Mesendoderm (in vitro differentiated cells): ENCODE data around the gene PMM2.
"Not testable (repeated sequence)": the region's sequence is repeated elsewhere in the genome, so short reads cannot be mapped to it uniquely, and the experiment has no call there.

Experiments
- DNase-seq: peaks from one replicate; pipeline ENCODE4 v3.0.0; 2013
- H2AK5ac ChIP-seq: 2 replicates; pipeline ENCODE4 v1.6.1; 2013; ENCODE audit warnings: low read length, inconsistent platforms
- H2BK120ac ChIP-seq: 2 replicates; pipeline ENCODE4 v1.6.1; 2013; ENCODE audit warnings: low read depth, mild to moderate bottlenecking, low read length, moderate library complexity, mixed read lengths
- H2BK15ac ChIP-seq: replicated peaks from 2 replicates; pipeline ENCODE4 v1.6.1; 2013; ENCODE audit warnings: low read depth, mild to moderate bottlenecking, moderate library complexity
- H2BK5ac ChIP-seq: 2 replicates; pipeline ENCODE4 v1.6.1; 2013; ENCODE audit warnings: low read length, inconsistent platforms
- H3K18ac ChIP-seq: 2 replicates; pipeline ENCODE4 v1.6.1; 2013; ENCODE audit warnings: mild to moderate bottlenecking, low read length, mixed read lengths
- H3K23ac ChIP-seq: one replicate; pipeline ENCODE4 v1.6.1; 2013; ENCODE audit warnings: low read length
- H3K27ac ChIP-seq: 2 replicates; pipeline ENCODE4 v1.5.1; 2013; ENCODE audit warnings: low read depth, mild to moderate bottlenecking, inconsistent platforms, low read length, moderate library complexity
- H3K27me3 ChIP-seq: 2 replicates; pipeline ENCODE4 v1.6.1; 2013; ENCODE audit warnings: low read length, control low read depth, mild to moderate bottlenecking, inconsistent platforms; ENCODE audit not compliant: insufficient read depth, poor library complexity
- H3K36me3 ChIP-seq: 2 replicates; pipeline ENCODE4 v1.6.1; 2013; ENCODE audit warnings: low read length, inconsistent platforms; ENCODE audit not compliant: control insufficient read depth, insufficient read depth
- H3K4ac ChIP-seq: one replicate; pipeline ENCODE4 v1.6.1; 2013; ENCODE audit warnings: low read depth, mild to moderate bottlenecking, low read length, moderate library complexity
- H3K4me1 ChIP-seq: 2 replicates; pipeline ENCODE4 v1.6.1; 2013; ENCODE audit warnings: low read depth, low read length, inconsistent platforms; ENCODE audit not compliant: control insufficient read depth
- H3K4me2 ChIP-seq: 2 replicates; pipeline ENCODE4 v1.6.1; 2013; ENCODE audit warnings: low read length
- H3K4me3 ChIP-seq: 2 replicates; pipeline ENCODE4 v1.5.1; 2013; ENCODE audit warnings: mild to moderate bottlenecking, low read length
- H3K56ac ChIP-seq: one replicate; pipeline ENCODE4 v1.6.1; 2013; ENCODE audit warnings: low read length
- H3K79me1 ChIP-seq: 2 replicates; pipeline ENCODE4 v1.6.1; 2013; ENCODE audit warnings: low read length, inconsistent platforms
- H3K79me2 ChIP-seq: 2 replicates; pipeline ENCODE4 v1.6.1; 2013; ENCODE audit warnings: mild to moderate bottlenecking, low read length; ENCODE audit not compliant: control insufficient read depth, insufficient read depth
- H3K9ac ChIP-seq: 2 replicates; pipeline ENCODE4 v1.6.1; 2013; ENCODE audit warnings: low read length, inconsistent platforms
- H4K5ac ChIP-seq: one replicate; pipeline ENCODE4 v1.6.1; 2013; ENCODE audit warnings: low read length
- H4K8ac ChIP-seq: one replicate; pipeline ENCODE4 v1.6.1; 2013; ENCODE audit warnings: low read depth, mild to moderate bottlenecking, control low read depth, low read length, moderate library complexity
- WGBS: extraction: QIAGEN DNeasy Blood & Tissue Kit; methylation state at CpG from one replicate; pipeline ENCODE4 v1.1.7; 2013; ENCODE audit warnings: low lambda C conversion rate, missing lambda C conversion rate; ENCODE audit not compliant: insufficient coverage; ENCODE audit errors: extremely low coverage; 5-methylcytosine and 5-hydroxymethylcytosine counted together

PMM2 gene

GRCh38 chr16:8796469-8797363 lies 923 bp upstream of the PMM2 start:
- H4K8ac ChIP-seq: no peak overlapping the region
- no peak overlapping the region for H4K5ac ChIP-seq
- no peak overlapping the region for H2BK120ac ChIP-seq
- H3K79me1 ChIP-seq: peaks cover 12% of the 10 kb centered on the region
- H3K18ac ChIP-seq: peak overlapping the region; percentile 5
- H3K9ac ChIP-seq: peak overlapping the region; percentile 91
- H2BK5ac ChIP-seq: no peak overlapping the region
- H3K23ac ChIP-seq: no peak overlapping the region
- peaks cover under 1% of the 10 kb centered on the region for H3K36me3 ChIP-seq
- H3K4me1 ChIP-seq: peaks cover 1% of the 10 kb centered on the region
- no peaks in the 10 kb centered on the region for H3K27me3 ChIP-seq
- no peak overlapping the region for H2BK15ac ChIP-seq
- H3K79me2 ChIP-seq: peaks cover 40% of the 10 kb centered on the region
- H3K4ac ChIP-seq: no peak overlapping the region
- peak overlapping the region; percentile 60 for H3K4me2 ChIP-seq
- H3K56ac ChIP-seq: peak overlapping the region; percentile 80
- H2AK5ac ChIP-seq: peak overlapping the region; percentile 8
- DNase-seq: no peak
- peak overlapping the region; percentile 94 for H3K4me3 ChIP-seq
- WGBS: no CpG with 5 or more reads among the region's 14 CpGs
- no peak overlapping the region for H3K27ac ChIP-seq

DNA sequence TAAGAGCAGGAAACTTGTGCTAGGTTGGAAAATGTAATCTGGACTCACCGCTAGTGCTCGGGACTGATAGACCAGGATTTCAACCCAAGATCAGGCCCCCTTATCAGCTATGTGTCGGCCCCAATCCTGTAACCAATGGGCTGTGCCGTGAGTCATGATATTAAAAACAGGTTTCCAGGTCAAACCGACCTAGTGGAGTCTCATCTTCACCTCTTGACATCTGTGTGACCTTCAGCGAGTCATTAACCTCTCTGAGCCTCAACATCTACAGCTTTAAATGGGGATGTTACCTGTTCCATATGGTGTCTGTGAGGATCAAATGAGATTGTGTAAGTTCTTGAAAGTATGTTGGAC lies 512 bp downstream of the PMM2 start:
- Histone ChIP-seq H2AK5ac (peak overlapping the region; percentile 34), H2BK5ac (no peak overlapping the region), H3K56ac (peak overlapping the region; percentile 89), H3K27me3 (no peaks in the 10 kb centered on the region), H3K4ac (peak overlapping the region; percentile 84), H3K79me1 (peaks cover 14% of the 10 kb centered on the region), H3K18ac (no peak overlapping the region), H2BK15ac (no peak overlapping the region), H3K79me2 (peaks cover 45% of the 10 kb centered on the region), H3K4me2 (peak overlapping the region; percentile 70), H4K8ac (no peak overlapping the region), H3K4me3 (peak overlapping the region; percentile 99), H3K4me1 (peaks cover 1% of the 10 kb centered on the region), H3K36me3 (peaks cover 6% of the 10 kb centered on the region), H2BK120ac (no peak overlapping the region), H3K23ac (peak overlapping the region; percentile 54), H3K9ac (peak overlapping the region; percentile 97), H3K27ac (no peak overlapping the region), H4K5ac (no peak overlapping the region)
- peak; percentile 54 for DNase-seq
- WGBS: no CpG with 5 or more reads among the region's 6 CpGs

DNA sequence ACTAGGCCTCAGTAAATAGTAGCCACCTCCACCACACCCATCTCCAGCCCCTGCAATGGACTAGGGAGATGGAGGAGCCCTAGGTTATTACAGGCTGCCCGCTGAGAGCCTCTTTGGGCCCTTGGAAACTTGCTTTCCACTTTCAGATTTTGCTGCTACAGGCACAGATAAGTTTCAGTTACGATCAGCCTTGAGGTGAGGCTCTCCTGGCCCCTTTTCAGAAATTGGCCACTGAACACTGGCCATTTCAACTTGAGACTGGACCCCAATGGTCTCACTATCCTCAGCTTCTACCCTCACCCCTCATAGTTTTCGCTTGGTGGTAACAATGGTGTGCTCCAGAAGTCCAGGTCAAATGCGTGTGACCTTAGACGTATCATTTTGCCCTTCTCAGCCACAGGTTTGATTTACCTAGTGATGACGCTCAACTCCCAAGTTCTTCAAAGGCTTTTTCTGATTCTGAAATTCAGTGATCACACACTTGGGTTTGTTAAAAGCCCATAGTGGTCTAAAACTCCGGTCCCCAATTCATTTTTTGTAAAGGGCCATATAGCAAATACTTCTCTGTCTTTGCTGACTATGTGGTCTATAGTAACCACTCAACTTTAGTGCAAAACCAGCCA lies 1.0 kb downstream of the PMM2 start:
- no peak overlapping the region for H2BK15ac ChIP-seq
- H3K27ac ChIP-seq: no peak overlapping the region
- peak overlapping the region; percentile 54 for H3K23ac ChIP-seq
- no CpG with 5 or more reads among the region's 7 CpGs for WGBS
- peaks cover 1% of the 10 kb centered on the region for H3K4me1 ChIP-seq
- no peak overlapping the region for H2BK5ac ChIP-seq
- peaks cover 16% of the 10 kb centered on the region for H3K79me1 ChIP-seq
- H3K9ac ChIP-seq: peak overlapping the region; percentile 97
- H2BK120ac ChIP-seq: no peak overlapping the region
- H3K4ac ChIP-seq: peak overlapping the region; percentile 21
- H3K18ac ChIP-seq: no peak overlapping the region
- peak overlapping the region; percentile 34 for H2AK5ac ChIP-seq
- H3K4me2 ChIP-seq: peak overlapping the region; percentile 70
- no peak for DNase-seq
- H4K8ac ChIP-seq: no peak overlapping the region
- H4K5ac ChIP-seq: no peak overlapping the region
- no peaks in the 10 kb centered on the region for H3K27me3 ChIP-seq
- H3K79me2 ChIP-seq: peaks cover 47% of the 10 kb centered on the region
- peaks cover 8% of the 10 kb centered on the region for H3K36me3 ChIP-seq
- peak overlapping the region; percentile 99 for H3K4me3 ChIP-seq
- H3K56ac ChIP-seq: peak overlapping the region; percentile 89

DNA sequence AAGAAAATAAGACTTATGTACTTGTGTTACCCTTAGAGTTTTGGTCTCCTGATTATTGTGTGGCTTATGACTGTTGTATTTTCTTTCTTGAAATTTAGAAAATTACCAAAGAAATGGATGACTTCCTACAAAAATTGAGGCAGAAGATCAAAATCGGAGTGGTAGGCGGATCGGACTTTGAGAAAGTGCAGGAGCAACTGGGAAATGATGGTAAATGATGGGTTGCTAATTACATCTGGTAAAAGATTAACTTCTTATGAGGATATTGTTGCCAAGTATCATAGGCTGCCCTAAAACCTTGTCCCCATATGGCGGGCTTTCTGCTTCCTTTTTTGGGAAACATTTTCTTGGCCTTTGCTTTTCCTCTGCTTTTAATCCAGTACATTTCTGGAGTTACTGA lies 4.1 kb downstream of the PMM2 start:
- peaks cover 45% of the 10 kb centered on the region for H3K79me2 ChIP-seq
- DNase-seq: no peak
- H4K5ac ChIP-seq: no peak overlapping the region
- H2BK120ac ChIP-seq: no peak overlapping the region
- no peaks in the 10 kb centered on the region for H3K27me3 ChIP-seq
- no peak overlapping the region for H3K18ac ChIP-seq
- no peak overlapping the region for H3K23ac ChIP-seq
- no peak overlapping the region for H3K56ac ChIP-seq
- peaks cover 14% of the 10 kb centered on the region for H3K36me3 ChIP-seq
- H2BK5ac ChIP-seq: no peak overlapping the region
- no peak overlapping the region for H3K9ac ChIP-seq
- H3K27ac ChIP-seq: no peak overlapping the region
- no peak overlapping the region for H2BK15ac ChIP-seq
- H2AK5ac ChIP-seq: no peak overlapping the region
- WGBS: no CpG with 5 or more reads among the region's 4 CpGs
- peaks cover 14% of the 10 kb centered on the region for H3K79me1 ChIP-seq
- H3K4me1 ChIP-seq: peaks cover 1% of the 10 kb centered on the region
- no peak overlapping the region for H3K4ac ChIP-seq
- no peak overlapping the region for H3K4me2 ChIP-seq
- H3K4me3 ChIP-seq: no peak overlapping the region
- no peak overlapping the region for H4K8ac ChIP-seq

GRCh38 chr16:8803733-8804132 lies 6.1 kb downstream of the PMM2 start:
- Histone ChIP-seq H3K79me2 (peaks cover 30% of the 10 kb centered on the region), H3K36me3 (peaks cover 17% of the 10 kb centered on the region)
- not testable (repeated sequence) for H2AK5ac ChIP-seq, H3K4me2 ChIP-seq, H3K4me1 ChIP-seq, H3K4ac ChIP-seq, DNase-seq, H3K56ac ChIP-seq, H3K79me1 ChIP-seq, H3K27ac ChIP-seq, H3K9ac ChIP-seq, H3K18ac ChIP-seq, H3K4me3 ChIP-seq, H2BK120ac ChIP-seq, H4K5ac ChIP-seq, H3K23ac ChIP-seq, H2BK5ac ChIP-seq, H2BK15ac ChIP-seq, H3K27me3 ChIP-seq, H4K8ac ChIP-seq
- WGBS: no CpG with 5 or more reads among the region's 12 CpGs
